WTC11 (cell line): ENCODE measurements around the gene TMEM145. TPM values are rescaled to one million over a fixed set of nuclear protein-coding genes. Genes with fewer than 3 reads are reported as not detected.

Source experiments
- ATAC-seq: fragments of 200-7000 bp; cut with Tn5 transposase; 2 replicates; pipeline ENCODE4 v1.10.0; 2021; ENCODE audit warnings: mild to moderate bottlenecking, moderate library complexity
- CTCF ChIA-PET: fragments of 300-600 bp; sonication (Branson Sonifier 250); formaldehyde crosslinking; loops from one replicate; lab custom pipeline; 2021; ENCODE audit warnings: antibody characterized with exemption; lab: Charles Lee
- POLR2A ChIA-PET: fragments of 350-600 bp; sonication (Branson Sonifier 250); formaldehyde crosslinking; loops from one replicate; lab custom pipeline; 2021; ENCODE audit warnings: antibody characterized with exemption; lab: Charles Lee
- DNase-seq: peaks from one replicate; pipeline ENCODE4 v3.0.0; 2021; ENCODE audit warnings: low spot score
- H3K27ac Mint-ChIP-seq: 2 replicates; pipeline ENCODE4 v1.8.0; 2021; ENCODE audit warnings: mixed read lengths
- H3K27me3 Mint-ChIP-seq: 2 replicates; pipeline ENCODE4 v1.8.0; 2021; ENCODE audit warnings: low read depth, mild to moderate bottlenecking, moderate library complexity, mixed read lengths
- H3K36me3 Mint-ChIP-seq: 2 replicates; pipeline ENCODE4 v1.8.0; 2021; ENCODE audit warnings: mixed read lengths
- H3K4me1 Mint-ChIP-seq: 2 replicates; pipeline ENCODE4 v1.8.0; 2022; ENCODE audit warnings: mixed read lengths
- H3K4me3 Mint-ChIP-seq: 2 replicates; pipeline ENCODE4 v1.8.0; 2021; ENCODE audit warnings: mild to moderate bottlenecking, moderate library complexity, mixed read lengths
- H3K9me3 Mint-ChIP-seq: 2 replicates; pipeline ENCODE4 v1.8.0; 2021; ENCODE audit warnings: mixed read lengths
- CBFB ChIP-seq: sonication (generic); formaldehyde crosslinking; IDR thresholded peaks from 2 replicates; pipeline ENCODE4 v1.8.1; 2022; ENCODE audit warnings: mild to moderate bottlenecking, low read depth, missing genetic modification reagents
- CDX4 ChIP-seq: fragments of 250-450 bp; sonication (Bioruptor Pico); IDR thresholded peaks from 2 replicates; pipeline ENCODE4 v1.9.0; 2021; ENCODE audit warnings: moderate library complexity, mild to moderate bottlenecking, inconsistent platforms, borderline replicate concordance
- CREB1 ChIP-seq: sonication (generic); formaldehyde crosslinking; IDR thresholded peaks from 2 replicates; pipeline ENCODE4 v1.8.0; 2023; ENCODE audit warnings: mild to moderate bottlenecking, missing genetic modification reagents
- EMX1 ChIP-seq: fragments of 250-450 bp; sonication (Bioruptor Pico); IDR thresholded peaks from 2 replicates; pipeline ENCODE4 v1.8.0; 2021; ENCODE audit warnings: mild to moderate bottlenecking
- ETV6 ChIP-seq: sonication (generic); formaldehyde crosslinking; IDR thresholded peaks from 2 replicates; pipeline ENCODE4 v1.8.1; 2022; ENCODE audit warnings: mild to moderate bottlenecking, missing genetic modification reagents
- FOXK1 ChIP-seq: sonication (generic); formaldehyde crosslinking; IDR thresholded peaks from 2 replicates; pipeline ENCODE4 v1.8.0; 2022; ENCODE audit warnings: mild to moderate bottlenecking, moderate library complexity, missing genetic modification reagents
- GTF2I ChIP-seq: fragments of 250-450 bp; sonication (Bioruptor Pico); conservative IDR thresholded peaks from 2 replicates; pipeline ENCODE4 v1.4.0; 2021; ENCODE audit warnings: mild to moderate bottlenecking
- MXD4 ChIP-seq: fragments of 250-450 bp; sonication (Bioruptor Pico); IDR thresholded peaks from 2 replicates; pipeline ENCODE4 v1.8.0; 2021; ENCODE audit warnings: mild to moderate bottlenecking, moderate library complexity, borderline replicate concordance
- MYBL2 ChIP-seq: sonication (generic); formaldehyde crosslinking; IDR thresholded peaks from 2 replicates; pipeline ENCODE4 v1.8.1; 2023; ENCODE audit warnings: mild to moderate bottlenecking, moderate library complexity, missing genetic modification reagents
- NR1H2 ChIP-seq: sonication (generic); formaldehyde crosslinking; IDR thresholded peaks from 2 replicates; pipeline ENCODE4 v1.9.0; 2021; ENCODE audit warnings: mild to moderate bottlenecking, moderate library complexity, missing genetic modification reagents
- OVOL2 ChIP-seq: fragments of 250-450 bp; sonication (Bioruptor Pico); IDR thresholded peaks from 2 replicates; pipeline ENCODE4 v1.9.0; 2021; ENCODE audit warnings: mild to moderate bottlenecking, borderline replicate concordance
- SOX15 ChIP-seq: fragments of 250-450 bp; sonication (Bioruptor Pico); IDR thresholded peaks from 2 replicates; pipeline ENCODE4 v1.9.0; 2021; ENCODE audit warnings: mild to moderate bottlenecking
- TEAD4 ChIP-seq: sonication (generic); formaldehyde crosslinking; IDR thresholded peaks from 2 replicates; pipeline ENCODE4 v1.8.0; 2022; ENCODE audit warnings: mild to moderate bottlenecking, missing genetic modification reagents
- ZNF317 ChIP-seq: sonication (generic); formaldehyde crosslinking; IDR thresholded peaks from 2 replicates; pipeline ENCODE4 v1.8.1; 2023; ENCODE audit warnings: low read depth, mild to moderate bottlenecking, moderate library complexity, missing genetic modification reagents, borderline replicate concordance
- total RNA-seq: library from RNA; stranded (reverse); gene quantifications from 3 replicates; pipeline ENCODE4 v1.2.3, GENCODE V29; 2021
- TF ChIP-seq, protein P1 (sequence below): fragments of 250-450 bp; sonication (Bioruptor Pico); IDR thresholded peaks from 2 replicates; pipeline ENCODE4 v1.9.0; 2021; ENCODE audit warnings: mild to moderate bottlenecking
- TF ChIP-seq, protein P2 (sequence below): sonication (generic); formaldehyde crosslinking; IDR thresholded peaks from 2 replicates; pipeline ENCODE4 v1.8.0; 2023; ENCODE audit warnings: mild to moderate bottlenecking, missing genetic modification reagents
- TF ChIP-seq, protein P3 (sequence below): sonication (generic); formaldehyde crosslinking; IDR thresholded peaks from 2 replicates; pipeline ENCODE4 v1.8.1; 2023; ENCODE audit warnings: mild to moderate bottlenecking, missing genetic modification reagents
- TF ChIP-seq, protein P4 (sequence below): sonication (generic); formaldehyde crosslinking; IDR thresholded peaks from 2 replicates; pipeline ENCODE4 v1.8.0; 2023; ENCODE audit warnings: missing genetic modification reagents, mild to moderate bottlenecking, borderline replicate concordance

The TMEM145 gene
- total RNA-seq, 1 experiment from 2014 or later: 6.9 TPM

- no peak overlapping the region for H3K27ac Mint-ChIP-seq
- no peaks in the 10 kb centered on the region for H3K27me3 Mint-ChIP-seq
- H3K4me3 Mint-ChIP-seq: no peak overlapping the region
- ChIA-PET POLR2A (no interaction called here), CTCF (interaction anchor here (1.3 kb wide), 1 partner anchor 9 kb away, joined by 3 read pairs; no protein-coding TSS in a partner anchor)
- H3K9me3 Mint-ChIP-seq: no peaks in the 10 kb centered on the region
- peaks cover 6% of the 10 kb centered on the region for H3K36me3 Mint-ChIP-seq
- TF ChIP-seq, protein P1, sequence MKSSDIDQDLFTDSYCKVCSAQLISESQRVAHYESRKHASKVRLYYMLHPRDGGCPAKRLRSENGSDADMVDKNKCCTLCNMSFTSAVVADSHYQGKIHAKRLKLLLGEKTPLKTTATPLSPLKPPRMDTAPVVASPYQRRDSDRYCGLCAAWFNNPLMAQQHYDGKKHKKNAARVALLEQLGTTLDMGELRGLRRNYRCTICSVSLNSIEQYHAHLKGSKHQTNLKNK: no peak
- no peak for TF ChIP-seq NR1H2 (CRISPR knock-in tag)
- no peak for TF ChIP-seq EMX1 (CRISPR knock-in tag)
- no peak for TF ChIP-seq SOX15
- TF ChIP-seq CBFB: no peak
- no peak for TF ChIP-seq ETV6
- TF ChIP-seq TEAD4: no peak
- TF ChIP-seq MXD4 (CRISPR knock-in tag): no peak
- TF ChIP-seq, protein P2, sequence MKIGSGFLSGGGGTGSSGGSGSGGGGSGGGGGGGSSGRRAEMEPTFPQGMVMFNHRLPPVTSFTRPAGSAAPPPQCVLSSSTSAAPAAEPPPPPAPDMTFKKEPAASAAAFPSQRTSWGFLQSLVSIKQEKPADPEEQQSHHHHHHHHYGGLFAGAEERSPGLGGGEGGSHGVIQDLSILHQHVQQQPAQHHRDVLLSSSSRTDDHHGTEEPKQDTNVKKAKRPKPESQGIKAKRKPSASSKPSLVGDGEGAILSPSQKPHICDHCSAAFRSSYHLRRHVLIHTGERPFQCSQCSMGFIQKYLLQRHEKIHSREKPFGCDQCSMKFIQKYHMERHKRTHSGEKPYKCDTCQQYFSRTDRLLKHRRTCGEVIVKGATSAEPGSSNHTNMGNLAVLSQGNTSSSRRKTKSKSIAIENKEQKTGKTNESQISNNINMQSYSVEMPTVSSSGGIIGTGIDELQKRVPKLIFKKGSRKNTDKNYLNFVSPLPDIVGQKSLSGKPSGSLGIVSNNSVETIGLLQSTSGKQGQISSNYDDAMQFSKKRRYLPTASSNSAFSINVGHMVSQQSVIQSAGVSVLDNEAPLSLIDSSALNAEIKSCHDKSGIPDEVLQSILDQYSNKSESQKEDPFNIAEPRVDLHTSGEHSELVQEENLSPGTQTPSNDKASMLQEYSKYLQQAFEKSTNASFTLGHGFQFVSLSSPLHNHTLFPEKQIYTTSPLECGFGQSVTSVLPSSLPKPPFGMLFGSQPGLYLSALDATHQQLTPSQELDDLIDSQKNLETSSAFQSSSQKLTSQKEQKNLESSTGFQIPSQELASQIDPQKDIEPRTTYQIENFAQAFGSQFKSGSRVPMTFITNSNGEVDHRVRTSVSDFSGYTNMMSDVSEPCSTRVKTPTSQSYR (CRISPR knock-in tag): no peak
- no peak for TF ChIP-seq GTF2I (CRISPR knock-in tag)
- TF ChIP-seq OVOL2 (CRISPR knock-in tag): no peak
- no peak for TF ChIP-seq ZNF317
- no peak for TF ChIP-seq FOXK1
- no peak for TF ChIP-seq MYBL2 (CRISPR knock-in tag)
- no peak for TF ChIP-seq CDX4 (CRISPR knock-in tag)
- TF ChIP-seq, protein P3, sequence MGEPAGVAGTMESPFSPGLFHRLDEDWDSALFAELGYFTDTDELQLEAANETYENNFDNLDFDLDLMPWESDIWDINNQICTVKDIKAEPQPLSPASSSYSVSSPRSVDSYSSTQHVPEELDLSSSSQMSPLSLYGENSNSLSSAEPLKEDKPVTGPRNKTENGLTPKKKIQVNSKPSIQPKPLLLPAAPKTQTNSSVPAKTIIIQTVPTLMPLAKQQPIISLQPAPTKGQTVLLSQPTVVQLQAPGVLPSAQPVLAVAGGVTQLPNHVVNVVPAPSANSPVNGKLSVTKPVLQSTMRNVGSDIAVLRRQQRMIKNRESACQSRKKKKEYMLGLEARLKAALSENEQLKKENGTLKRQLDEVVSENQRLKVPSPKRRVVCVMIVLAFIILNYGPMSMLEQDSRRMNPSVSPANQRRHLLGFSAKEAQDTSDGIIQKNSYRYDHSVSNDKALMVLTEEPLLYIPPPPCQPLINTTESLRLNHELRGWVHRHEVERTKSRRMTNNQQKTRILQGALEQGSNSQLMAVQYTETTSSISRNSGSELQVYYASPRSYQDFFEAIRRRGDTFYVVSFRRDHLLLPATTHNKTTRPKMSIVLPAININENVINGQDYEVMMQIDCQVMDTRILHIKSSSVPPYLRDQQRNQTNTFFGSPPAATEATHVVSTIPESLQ (CRISPR knock-in tag): no peak
- TF ChIP-seq, protein P4, sequence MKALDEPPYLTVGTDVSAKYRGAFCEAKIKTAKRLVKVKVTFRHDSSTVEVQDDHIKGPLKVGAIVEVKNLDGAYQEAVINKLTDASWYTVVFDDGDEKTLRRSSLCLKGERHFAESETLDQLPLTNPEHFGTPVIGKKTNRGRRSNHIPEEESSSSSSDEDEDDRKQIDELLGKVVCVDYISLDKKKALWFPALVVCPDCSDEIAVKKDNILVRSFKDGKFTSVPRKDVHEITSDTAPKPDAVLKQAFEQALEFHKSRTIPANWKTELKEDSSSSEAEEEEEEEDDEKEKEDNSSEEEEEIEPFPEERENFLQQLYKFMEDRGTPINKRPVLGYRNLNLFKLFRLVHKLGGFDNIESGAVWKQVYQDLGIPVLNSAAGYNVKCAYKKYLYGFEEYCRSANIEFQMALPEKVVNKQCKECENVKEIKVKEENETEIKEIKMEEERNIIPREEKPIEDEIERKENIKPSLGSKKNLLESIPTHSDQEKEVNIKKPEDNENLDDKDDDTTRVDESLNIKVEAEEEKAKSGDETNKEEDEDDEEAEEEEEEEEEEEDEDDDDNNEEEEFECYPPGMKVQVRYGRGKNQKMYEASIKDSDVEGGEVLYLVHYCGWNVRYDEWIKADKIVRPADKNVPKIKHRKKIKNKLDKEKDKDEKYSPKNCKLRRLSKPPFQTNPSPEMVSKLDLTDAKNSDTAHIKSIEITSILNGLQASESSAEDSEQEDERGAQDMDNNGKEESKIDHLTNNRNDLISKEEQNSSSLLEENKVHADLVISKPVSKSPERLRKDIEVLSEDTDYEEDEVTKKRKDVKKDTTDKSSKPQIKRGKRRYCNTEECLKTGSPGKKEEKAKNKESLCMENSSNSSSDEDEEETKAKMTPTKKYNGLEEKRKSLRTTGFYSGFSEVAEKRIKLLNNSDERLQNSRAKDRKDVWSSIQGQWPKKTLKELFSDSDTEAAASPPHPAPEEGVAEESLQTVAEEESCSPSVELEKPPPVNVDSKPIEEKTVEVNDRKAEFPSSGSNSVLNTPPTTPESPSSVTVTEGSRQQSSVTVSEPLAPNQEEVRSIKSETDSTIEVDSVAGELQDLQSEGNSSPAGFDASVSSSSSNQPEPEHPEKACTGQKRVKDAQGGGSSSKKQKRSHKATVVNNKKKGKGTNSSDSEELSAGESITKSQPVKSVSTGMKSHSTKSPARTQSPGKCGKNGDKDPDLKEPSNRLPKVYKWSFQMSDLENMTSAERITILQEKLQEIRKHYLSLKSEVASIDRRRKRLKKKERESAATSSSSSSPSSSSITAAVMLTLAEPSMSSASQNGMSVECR (CRISPR knock-in tag): no peak
- no peak for TF ChIP-seq CREB1
- H3K4me1 Mint-ChIP-seq: peaks cover 12% of the 10 kb centered on the region
- DNase-seq: no peak
- no peak for ATAC-seq
Measured at GRCh38 chr19:42333975-42334696, 21.0 kb downstream of the TMEM145 start.
